ENCODE measurements around the gene OR4K14.

Gene OR4K14

DNA sequence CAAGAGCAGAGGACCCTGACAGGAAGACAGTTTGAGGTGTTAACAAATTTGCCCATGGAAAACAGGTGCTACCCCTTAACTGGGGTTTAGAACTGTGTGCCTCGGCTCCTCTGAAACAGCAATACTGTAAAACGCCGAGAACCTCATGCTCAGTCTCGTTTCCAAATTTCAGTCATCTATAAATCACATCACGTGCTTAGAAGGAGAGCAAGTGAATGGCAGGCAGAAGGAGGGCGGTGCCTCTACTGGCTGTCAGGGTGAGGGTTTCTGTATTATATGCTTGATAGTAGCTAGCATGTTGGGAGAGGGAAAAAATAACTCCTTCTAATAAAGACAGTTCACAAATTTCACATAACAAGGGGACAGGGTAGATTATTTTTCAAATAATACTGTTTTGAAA lies 12.0 kb upstream of the OR4K14 start:
- no peaks in the 10 kb centered on the region for H3F3A ChIP-seq (ENCODE audit: control insufficient read depth, insufficient read depth)
- H3K27ac ChIP-seq (ENCODE audit: low read depth, low read length): no peak overlapping the region
- H3K4me2 ChIP-seq (ENCODE audit: low read length): no peak overlapping the region
- TF ChIP-seq, protein P1, sequence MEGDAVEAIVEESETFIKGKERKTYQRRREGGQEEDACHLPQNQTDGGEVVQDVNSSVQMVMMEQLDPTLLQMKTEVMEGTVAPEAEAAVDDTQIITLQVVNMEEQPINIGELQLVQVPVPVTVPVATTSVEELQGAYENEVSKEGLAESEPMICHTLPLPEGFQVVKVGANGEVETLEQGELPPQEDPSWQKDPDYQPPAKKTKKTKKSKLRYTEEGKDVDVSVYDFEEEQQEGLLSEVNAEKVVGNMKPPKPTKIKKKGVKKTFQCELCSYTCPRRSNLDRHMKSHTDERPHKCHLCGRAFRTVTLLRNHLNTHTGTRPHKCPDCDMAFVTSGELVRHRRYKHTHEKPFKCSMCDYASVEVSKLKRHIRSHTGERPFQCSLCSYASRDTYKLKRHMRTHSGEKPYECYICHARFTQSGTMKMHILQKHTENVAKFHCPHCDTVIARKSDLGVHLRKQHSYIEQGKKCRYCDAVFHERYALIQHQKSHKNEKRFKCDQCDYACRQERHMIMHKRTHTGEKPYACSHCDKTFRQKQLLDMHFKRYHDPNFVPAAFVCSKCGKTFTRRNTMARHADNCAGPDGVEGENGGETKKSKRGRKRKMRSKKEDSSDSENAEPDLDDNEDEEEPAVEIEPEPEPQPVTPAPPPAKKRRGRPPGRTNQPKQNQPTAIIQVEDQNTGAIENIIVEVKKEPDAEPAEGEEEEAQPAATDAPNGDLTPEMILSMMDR (IDR thresholded peaks at IDR 0.05; ENCODE audit: low read depth, low read length, poor library complexity, severe bottlenecking): no peak
- TF ChIP-seq EZH2phosphoT487 (IDR thresholded peaks at IDR 0.05; ENCODE audit: borderline replicate concordance, low read length): no peak
- no peaks in the 10 kb centered on the region for H4K20me1 ChIP-seq (ENCODE audit: control insufficient read depth, insufficient read depth, low read depth, low read length)
- no peaks in the 10 kb centered on the region for H3K79me2 ChIP-seq (ENCODE audit: control insufficient read depth, low read length)
- H3K9me3 ChIP-seq (ENCODE audit: control insufficient read depth, insufficient read depth, low read length): no peaks in the 10 kb centered on the region
- H3K4me3 ChIP-seq (ENCODE audit: low read length): no peak overlapping the region
- no peaks in the 10 kb centered on the region for H3K4me1 ChIP-seq (ENCODE audit: control insufficient read depth, low read length)
- no peaks in the 10 kb centered on the region for H3K36me3 ChIP-seq (ENCODE audit: control insufficient read depth, low read length)
- H3K9me2 ChIP-seq (replicated peaks; ENCODE audit: control insufficient read depth, low read length): no peaks in the 10 kb centered on the region
- H3K27me3 ChIP-seq (ENCODE audit: control insufficient read depth, low read length): no peaks in the 10 kb centered on the region

DNA sequence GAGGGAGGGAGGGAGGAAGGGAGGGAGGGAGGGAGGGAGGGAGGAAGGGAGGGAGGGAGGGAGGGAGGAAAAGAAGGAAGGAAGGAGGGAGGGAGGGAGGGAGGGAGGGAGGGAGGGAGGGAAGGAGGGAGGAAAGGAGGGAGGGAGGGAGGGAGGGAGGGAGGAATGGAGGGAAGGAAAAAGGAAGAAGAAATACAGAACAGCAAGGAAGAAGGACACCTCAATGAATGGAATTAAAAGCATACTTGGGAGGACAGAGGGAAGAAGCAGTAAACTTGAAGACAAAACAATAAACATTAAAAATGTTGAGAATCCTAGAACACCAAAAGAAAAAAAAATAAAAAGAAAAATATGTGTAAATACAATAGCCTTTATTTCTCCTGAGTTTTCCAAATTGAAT lies 11.0 kb downstream of the OR4K14 start:
- Histone ChIP-seq H3K4me1 (ENCODE audit: control insufficient read depth, low read length) (no peaks in the 10 kb centered on the region), H3K79me2 (ENCODE audit: control insufficient read depth, low read length) (no peaks in the 10 kb centered on the region)

DNA sequence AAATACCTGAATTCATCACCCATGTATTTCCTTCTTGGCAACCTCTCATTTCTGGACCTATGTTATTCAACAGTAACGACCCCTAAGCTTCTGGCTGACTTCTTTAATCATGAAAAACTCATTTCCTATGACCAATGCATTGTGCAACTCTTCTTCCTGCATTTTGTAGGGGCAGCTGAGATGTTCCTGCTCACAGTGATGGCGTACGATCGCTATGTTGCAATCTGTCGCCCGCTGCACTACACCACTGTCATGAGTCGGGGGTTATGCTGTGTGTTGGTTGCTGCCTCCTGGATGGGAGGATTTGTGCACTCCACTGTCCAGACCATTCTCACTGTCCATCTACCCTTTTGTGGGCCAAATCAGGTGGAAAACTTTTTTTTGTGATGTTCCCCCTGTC lies 16.8 kb downstream of the OR4K14 start:
- Histone ChIP-seq H3K9me2 (replicated peaks; ENCODE audit: control insufficient read depth, low read length) (no peaks in the 10 kb centered on the region), H3K9me3 (ENCODE audit: control insufficient read depth, insufficient read depth, low read length) (peaks cover under 1% of the 10 kb centered on the region; the same call in 1 of the 2 replicates), H3K36me3 (ENCODE audit: control insufficient read depth, low read length) (no peaks in the 10 kb centered on the region), H4K20me1 (ENCODE audit: control insufficient read depth, insufficient read depth, low read depth, low read length) (no peaks in the 10 kb centered on the region), H3K4me3 (ENCODE audit: low read length) (no peak overlapping the region), H3K79me2 (ENCODE audit: control insufficient read depth, low read length) (no peaks in the 10 kb centered on the region), H3K4me2 (ENCODE audit: low read length) (no peak overlapping the region), H3K27ac (ENCODE audit: low read depth, low read length) (no peak overlapping the region), H3K27me3 (ENCODE audit: control insufficient read depth, low read length) (no peaks in the 10 kb centered on the region), H3K4me1 (ENCODE audit: control insufficient read depth, low read length) (no peaks in the 10 kb centered on the region), H3F3A (ENCODE audit: control insufficient read depth, insufficient read depth) (no peaks in the 10 kb centered on the region)
- no peak for TF ChIP-seq EZH2phosphoT487 (IDR thresholded peaks at IDR 0.05; ENCODE audit: borderline replicate concordance, low read length)

More for the DNA sequence above, 11.0 kb downstream of the OR4K14 start:
- Histone ChIP-seq H3K27me3 (ENCODE audit: control insufficient read depth, low read length) (no peaks in the 10 kb centered on the region), H4K20me1 (ENCODE audit: control insufficient read depth, insufficient read depth, low read depth, low read length) (no peaks in the 10 kb centered on the region), H3K9me3 (ENCODE audit: control insufficient read depth, insufficient read depth, low read length) (peaks cover 5% of the 10 kb centered on the region; the same call in 1 of the 2 replicates), H3F3A (ENCODE audit: control insufficient read depth, insufficient read depth) (no peaks in the 10 kb centered on the region), H3K27ac (ENCODE audit: low read depth, low read length) (no peak overlapping the region), H3K9me2 (replicated peaks; ENCODE audit: control insufficient read depth, low read length) (no peaks in the 10 kb centered on the region), H3K4me2 (ENCODE audit: low read length) (no peak overlapping the region), H3K4me3 (ENCODE audit: low read length) (no peak overlapping the region), H3K36me3 (ENCODE audit: control insufficient read depth, low read length) (no peaks in the 10 kb centered on the region)
- TF ChIP-seq EZH2phosphoT487 (IDR thresholded peaks at IDR 0.05; ENCODE audit: borderline replicate concordance, low read length): no peak
- TF ChIP-seq, protein P1 (IDR thresholded peaks at IDR 0.05; ENCODE audit: low read depth, low read length, poor library complexity, severe bottlenecking): no peak

DNA sequence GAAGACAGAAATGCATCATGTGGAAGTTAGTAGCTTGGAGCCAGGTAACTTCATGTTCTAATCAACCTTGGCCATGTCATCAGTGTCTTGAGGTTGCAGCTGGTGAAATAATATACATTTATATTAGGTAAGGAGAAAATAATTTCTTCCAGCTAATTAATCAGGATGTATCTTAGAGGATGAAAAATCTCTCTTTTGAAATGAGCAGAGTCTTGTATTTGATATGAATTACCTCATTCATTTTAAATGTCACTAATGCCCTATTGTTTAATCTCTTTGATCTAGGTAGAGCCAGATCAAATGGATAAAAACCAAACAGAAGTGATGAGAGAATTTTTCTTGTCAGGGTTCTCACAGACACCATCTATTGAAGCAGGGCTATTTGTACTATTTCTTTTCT lies 17.2 kb downstream of the OR4K14 start, which contains the start of gene OR4Q2:
TSS of gene OR4Q2 (plus strand) at position 301 of the 400 bp plus-strand sequence.
- Histone ChIP-seq H3K27me3 (ENCODE audit: control insufficient read depth, low read length) (no peaks in the 10 kb centered on the region), H3K4me1 (ENCODE audit: control insufficient read depth, low read length) (no peaks in the 10 kb centered on the region), H3F3A (ENCODE audit: control insufficient read depth, insufficient read depth) (no peaks in the 10 kb centered on the region), H4K20me1 (ENCODE audit: control insufficient read depth, insufficient read depth, low read depth, low read length) (no peaks in the 10 kb centered on the region), H3K9me2 (replicated peaks; ENCODE audit: control insufficient read depth, low read length) (no peaks in the 10 kb centered on the region), H3K36me3 (ENCODE audit: control insufficient read depth, low read length) (no peaks in the 10 kb centered on the region), H3K9me3 (ENCODE audit: control insufficient read depth, insufficient read depth, low read length) (no peaks in the 10 kb centered on the region), H3K27ac (ENCODE audit: low read depth, low read length) (no peak within 1 kb of the TSS), H3K4me3 (ENCODE audit: low read length) (no peak within 1 kb of the TSS), H3K4me2 (ENCODE audit: low read length) (no peak within 1 kb of the TSS), H3K79me2 (ENCODE audit: control insufficient read depth, low read length) (no peaks in the 10 kb centered on the region)
- no peak for TF ChIP-seq EZH2phosphoT487 (IDR thresholded peaks at IDR 0.05; ENCODE audit: borderline replicate concordance, low read length)
- TF ChIP-seq, protein P1 (IDR thresholded peaks at IDR 0.05; ENCODE audit: low read depth, low read length, poor library complexity, severe bottlenecking): no peak

Data from DOHH2 (cell line).